B cell (primary cell): ENCODE measurements around the gene KIF11. TPM values are rescaled to one million over a fixed set of nuclear protein-coding genes. Genes with fewer than 3 reads are reported as not detected.

ENCODE experiments used
- ATAC-seq: fragments of 200-7000 bp; cut with Tn5 transposase; one replicate; pipeline ENCODE4 v1.10.0; 2021; ENCODE audit warnings: low read depth, mild to moderate bottlenecking, moderate number of reproducible peaks, moderate library complexity
- CTCF ChIA-PET: fragments of 350-600 bp; sonication (Branson Sonifier 250); formaldehyde crosslinking; loops from one replicate; lab custom pipeline; 2021; ENCODE audit warnings: antibody characterized with exemption, inconsistent platforms; lab: Charles Lee
- POLR2A ChIA-PET: fragments of 350-600 bp; sonication (Branson Sonifier 250); formaldehyde crosslinking; loops from one replicate; lab custom pipeline; 2021; ENCODE audit warnings: antibody characterized with exemption; lab: Charles Lee
- DNase-seq: peaks from one replicate; pipeline ENCODE4 v3.0.0; 2013
- H2AFZ ChIP-seq: 2 replicates; pipeline ENCODE4 v1.6.1; 2012; ENCODE audit warnings: mild to moderate bottlenecking, low read depth, low read length; ENCODE audit not compliant: insufficient read depth, poor library complexity, severe bottlenecking
- H3K27ac ChIP-seq, 2 donors: 1 replicate in 1 of 2; 2 replicates in 1 of 2; pipeline ENCODE4 v1.5.1; 2012 to 2013; ENCODE audit warnings: low read length in 2 of 2, mild to moderate bottlenecking in 2 of 2, moderate library complexity in 1 of 2
- H3K27me3 ChIP-seq, 4 experiments: fragments of 200-600 bp in 1 of 4; sonication (generic) in 1 of 4; replicated peaks in 1 of 4; 1 replicate in 2 of 4; 2 replicates in 2 of 4; pipeline versions ENCODE4 v1.6.1 to v1.7.0; 2013 to 2016; ENCODE audit warnings: low read length in 3 of 4, mild to moderate bottlenecking in 2 of 4, mixed read lengths in 1 of 4, moderate library complexity in 1 of 4; ENCODE audit not compliant: insufficient read depth in 4 of 4, control insufficient read depth in 3 of 4; ENCODE audit errors: control extremely low read depth in 1 of 4
- H3K36me3 ChIP-seq, 2 experiments: replicated peaks in 1 of 2; 1 replicate in 1 of 2; 2 replicates in 1 of 2; pipeline versions ENCODE4 v1.6.1 to v1.7.1; 2013; ENCODE audit warnings: low read length in 1 of 2; ENCODE audit not compliant: insufficient read depth in 2 of 2, control insufficient read depth in 1 of 2; ENCODE audit errors: control extremely low read depth in 1 of 2, extremely low read depth in 1 of 2
- H3K4me1 ChIP-seq, 2 donors: fragments of 200-600 bp in 1 of 2; sonication (generic) in 1 of 2; 1 replicate in 1 of 2; 2 replicates in 1 of 2; pipeline versions ENCODE4 v1.5.1 to v1.6.1; 2013 to 2017; ENCODE audit warnings: low read length in 2 of 2; ENCODE audit not compliant: control insufficient read depth in 2 of 2, insufficient read depth in 2 of 2
- H3K4me2 ChIP-seq: replicated peaks from 2 replicates; pipeline ENCODE3; 2012; ENCODE audit warnings: mild to moderate bottlenecking, low read depth, low read length; ENCODE audit not compliant: poor library complexity, severe bottlenecking
- H3K4me3 ChIP-seq, 5 experiments: fragments of 200-600 bp in 1 of 5; sonication (generic) in 1 of 5; 1 replicate in 3 of 5; 2 replicates in 2 of 5; pipeline versions ENCODE4 v1.5.1 to v1.7.0; 2011 to 2016; ENCODE audit warnings: low read length in 4 of 5, mild to moderate bottlenecking in 4 of 5, low read depth in 2 of 5, control low read depth in 1 of 5, moderate library complexity in 1 of 5; ENCODE audit not compliant: insufficient read depth in 1 of 5; ENCODE audit errors: control extremely low read depth in 1 of 5, extremely low read depth in 1 of 5
- H3K79me2 ChIP-seq: fragments of 200-600 bp; sonication (generic); one replicate; pipeline ENCODE4 v1.6.0; 2016; ENCODE audit warnings: low read length; ENCODE audit not compliant: control insufficient read depth, insufficient read depth
- H3K9ac ChIP-seq: fragments of 200-600 bp; sonication (generic); 2 replicates; pipeline ENCODE4 v1.6.1; 2017; ENCODE audit warnings: mild to moderate bottlenecking, low read length, moderate library complexity
- H3K9me3 ChIP-seq, 3 donors: one replicate each; pipeline versions ENCODE4 v1.6.1 to v1.7.1; 2013; ENCODE audit warnings: low read length in 2 of 3; ENCODE audit not compliant: control insufficient read depth in 2 of 3, insufficient read depth in 1 of 3; ENCODE audit errors: control extremely low read depth in 1 of 3
- H4K20me1 ChIP-seq: 2 replicates; pipeline ENCODE4 v1.6.0; 2012; ENCODE audit warnings: mild to moderate bottlenecking, low read length; ENCODE audit not compliant: insufficient read depth, control insufficient read depth, poor library complexity, severe bottlenecking
- H3K27ac Mint-ChIP-seq: one replicate; pipeline ENCODE4 v1.8.0; 2021; ENCODE audit warnings: mixed read lengths
- H3K27me3 Mint-ChIP-seq: one replicate; pipeline ENCODE4 v1.8.0; 2021; ENCODE audit warnings: mixed read lengths
- H3K4me1 Mint-ChIP-seq: one replicate; pipeline ENCODE4 v1.8.0; 2021; ENCODE audit warnings: mixed read lengths
- H3K4me3 Mint-ChIP-seq: one replicate; pipeline ENCODE4 v1.8.0; 2021; ENCODE audit warnings: mixed read lengths
- H3K9me3 Mint-ChIP-seq: one replicate; pipeline ENCODE4 v1.8.0; 2022; ENCODE audit warnings: mixed read lengths; ENCODE audit not compliant: insufficient read depth
- EZH2 ChIP-seq: IDR thresholded peaks from 2 replicates; pipeline ENCODE4 v1.6.1; 2012; ENCODE audit warnings: borderline replicate concordance, low read depth, mild to moderate bottlenecking, moderate library complexity, low read length; ENCODE audit not compliant: insufficient read depth, poor library complexity, severe bottlenecking
- WGBS: methylation state at CpG from one replicate; pipeline ENCODE4 v1.1.5; 2013; ENCODE audit warnings: missing lambda C conversion rate; ENCODE audit not compliant: insufficient coverage; 5-methylcytosine and 5-hydroxymethylcytosine counted together
- intact Hi-C: fragments of 100-400 bp; cut with micrococcal nuclease; formaldehyde crosslinking; loops from one replicate; pipeline ENCODE4 v1.10.0; 2022
- polyA plus RNA-seq: library from polyadenylated mRNA; depleted of rRNA; stranded (reverse); fragments of >200 nt; gene quantifications from 2 replicates; pipeline ENCODE4 v1.2.3, GENCODE V29; 2012
- total RNA-seq, 2 donors: library from RNA; stranded (reverse); fragments of 120-200 nt in 1 of 2; gene quantifications; 1 replicate in 1 of 2; 2 replicates in 1 of 2; pipeline versions ENCODE4 v1.2.3 to v1.2.4, GENCODE V29; 2013 to 2022
- TF ChIP-seq, protein P1 (sequence below): fragments of 200-600 bp; IDR thresholded peaks from one replicate; pipeline ENCODE4 v1.8.0; 2022; ENCODE audit warnings: antibody characterized with exemption, mild to moderate bottlenecking

The KIF11 gene
- total and polyA plus RNA-seq, 2 donors (not counting 1 experiment from before 2014, with no cell fraction given): 0.64 to 1.8 TPM

DNA sequence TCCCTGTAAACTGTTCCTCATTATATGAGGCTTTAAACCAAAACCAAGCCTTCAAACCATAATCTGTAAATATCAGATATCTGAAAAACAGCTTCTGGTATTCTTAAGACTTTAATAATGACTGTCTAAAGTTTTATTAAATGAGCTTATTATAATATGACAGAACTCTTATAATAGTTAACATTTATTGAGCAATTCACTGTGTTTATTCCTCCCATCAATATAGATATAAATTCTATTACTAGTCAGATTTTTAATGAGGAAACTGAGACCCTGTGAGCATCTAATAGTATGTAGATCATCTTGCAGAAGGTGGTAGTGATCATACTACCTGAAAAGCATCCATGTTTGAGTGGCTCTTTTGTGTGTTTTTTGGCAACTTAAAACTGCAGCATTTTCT lies 45.1 kb downstream of the KIF11 start:
- Histone ChIP-seq H3K79me2 (no peaks in the 10 kb centered on the region), H3K9ac (no peak overlapping the region), H3K4me3 (no peak overlapping the region), H3K4me2 (no peak overlapping the region), H3K9me3 (no peaks in the 10 kb centered on the region), H3K36me3 (no peaks in the 10 kb centered on the region), H3K4me1 (no peaks in the 10 kb centered on the region), H3K27ac (no peak overlapping the region), H2AFZ (no peak overlapping the region), H4K20me1 (no peaks in the 10 kb centered on the region), H3K27me3 (no peaks in the 10 kb centered on the region)
- intact Hi-C loops: no loop called here
- ChIA-PET CTCF (interaction anchor here (0.7 to 0.9 kb wide), 2 partner anchors 121 to 247 kb away, joined by 3 read pairs; no protein-coding TSS in a partner anchor), POLR2A (no interaction called here)
- TF ChIP-seq, protein P1, sequence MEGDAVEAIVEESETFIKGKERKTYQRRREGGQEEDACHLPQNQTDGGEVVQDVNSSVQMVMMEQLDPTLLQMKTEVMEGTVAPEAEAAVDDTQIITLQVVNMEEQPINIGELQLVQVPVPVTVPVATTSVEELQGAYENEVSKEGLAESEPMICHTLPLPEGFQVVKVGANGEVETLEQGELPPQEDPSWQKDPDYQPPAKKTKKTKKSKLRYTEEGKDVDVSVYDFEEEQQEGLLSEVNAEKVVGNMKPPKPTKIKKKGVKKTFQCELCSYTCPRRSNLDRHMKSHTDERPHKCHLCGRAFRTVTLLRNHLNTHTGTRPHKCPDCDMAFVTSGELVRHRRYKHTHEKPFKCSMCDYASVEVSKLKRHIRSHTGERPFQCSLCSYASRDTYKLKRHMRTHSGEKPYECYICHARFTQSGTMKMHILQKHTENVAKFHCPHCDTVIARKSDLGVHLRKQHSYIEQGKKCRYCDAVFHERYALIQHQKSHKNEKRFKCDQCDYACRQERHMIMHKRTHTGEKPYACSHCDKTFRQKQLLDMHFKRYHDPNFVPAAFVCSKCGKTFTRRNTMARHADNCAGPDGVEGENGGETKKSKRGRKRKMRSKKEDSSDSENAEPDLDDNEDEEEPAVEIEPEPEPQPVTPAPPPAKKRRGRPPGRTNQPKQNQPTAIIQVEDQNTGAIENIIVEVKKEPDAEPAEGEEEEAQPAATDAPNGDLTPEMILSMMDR: no peak
- no peak for TF ChIP-seq EZH2
- H3K4me3 Mint-ChIP-seq: no peak overlapping the region
- no peaks in the 10 kb centered on the region for H3K27me3 Mint-ChIP-seq
- H3K9me3 Mint-ChIP-seq: no peaks in the 10 kb centered on the region
- DNase-seq: no peak
- H3K27ac Mint-ChIP-seq: no peak overlapping the region
- peaks cover 6% of the 10 kb centered on the region for H3K4me1 Mint-ChIP-seq
- ATAC-seq: no peak

DNA sequence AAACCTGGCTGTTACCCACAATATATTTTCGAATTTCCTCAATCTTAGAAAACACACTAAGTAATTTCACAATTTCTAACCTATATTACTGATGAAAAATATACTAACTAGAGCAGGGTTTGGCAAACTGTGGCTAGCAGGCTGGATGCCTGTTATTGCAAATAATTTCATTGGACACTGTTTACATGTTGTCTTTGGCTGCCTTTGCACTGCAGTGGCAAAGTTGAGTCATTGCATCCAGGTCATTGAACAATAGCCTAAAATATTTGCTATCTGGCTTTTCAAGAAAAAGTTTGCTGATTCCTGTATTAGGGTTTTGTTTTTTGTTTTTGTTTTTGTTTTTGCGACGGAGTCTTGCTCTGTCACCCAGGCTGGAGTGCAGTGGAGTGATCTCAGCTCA lies 47.2 kb downstream of the KIF11 start:
- no peak overlapping the region for H3K9ac ChIP-seq
- no peak overlapping the region for H3K4me3 ChIP-seq
- no peaks in the 10 kb centered on the region for H3K9me3 ChIP-seq
- intact Hi-C loops: loop anchor here (5.0 kb wide), 1 partner anchor 123 kb away; no protein-coding TSS in a partner anchor
- no peak overlapping the region for H3K27ac Mint-ChIP-seq
- no peaks in the 10 kb centered on the region for H3K79me2 ChIP-seq
- ChIA-PET POLR2A (no interaction called here), CTCF (no interaction called here)
- DNase-seq: no peak
- H3K27me3 Mint-ChIP-seq: no peaks in the 10 kb centered on the region
- no peaks in the 10 kb centered on the region for H3K9me3 Mint-ChIP-seq
- 100% methylated on average over 2 of the region's 3 CpGs for WGBS
- H3K4me1 ChIP-seq: no peaks in the 10 kb centered on the region
- no peaks in the 10 kb centered on the region for H3K36me3 ChIP-seq
- no peak overlapping the region for H3K4me2 ChIP-seq
- no peaks in the 10 kb centered on the region for H3K27me3 ChIP-seq
- H3K4me1 Mint-ChIP-seq: peaks cover 10% of the 10 kb centered on the region
- ATAC-seq: no peak
- no peak overlapping the region for H3K27ac ChIP-seq
- H4K20me1 ChIP-seq: no peaks in the 10 kb centered on the region
- H3K4me3 Mint-ChIP-seq: no peak overlapping the region
- H2AFZ ChIP-seq: no peak overlapping the region
- TF ChIP-seq EZH2: no peak
- TF ChIP-seq, protein P1: no peak
